UCSD-AML1 (cell line): Measurements from ENCODE around the gene FLVCR2.

Experiments
- DNase-seq: peaks from one replicate; lab custom pipeline; 2025; ENCODE audit not compliant: unreplicated experiment; lab: John Stamatoyannopoulos, UW

Gene FLVCR2

GRCh38 chr14:75627406-75627805, 49.0 kb downstream of the FLVCR2 start:
- no peak for DNase-seq

- DNase-seq, result no peak
Measured at GRCh38 chr14:75628816-75629215, 50.4 kb downstream of the FLVCR2 start.

- DNase-seq, result no peak
Measured at GRCh38 chr14:75630695-75631452, 52.5 kb downstream of the FLVCR2 start.

GRCh38 chr14:75631453-75631831, 53.0 kb downstream of the FLVCR2 start:
- no peak for DNase-seq

- no peak for DNase-seq
Measured at GRCh38 chr14:75634848-75635247, 56.4 kb downstream of the FLVCR2 start.

- DNase-seq, result no peak
Measured at GRCh38 chr14:75636100-75636692, 57.8 kb downstream of the FLVCR2 start.

- DNase-seq, result no peak
Measured at GRCh38 chr14:75640876-75641275, 62.5 kb downstream of the FLVCR2 start.

- DNase-seq, result no peak
Measured at GRCh38 chr14:75643985-75644384, 65.6 kb downstream of the FLVCR2 start.

- no peak for DNase-seq
Measured at GRCh38 chr14:75645056-75645455, 66.6 kb downstream of the FLVCR2 start.

GRCh38 chr14:75646762-75647161, 68.3 kb downstream of the FLVCR2 start:
- DNase-seq, result no peak

- DNase-seq, result no peak
Measured at GRCh38 chr14:75647640-75648039, 69.2 kb downstream of the FLVCR2 start.

GRCh38 chr14:75648066-75648838, 69.8 kb downstream of the FLVCR2 start:
- DNase-seq, result no peak

GRCh38 chr14:75649337-75649736, 70.9 kb downstream of the FLVCR2 start:
- DNase-seq, result no peak

- DNase-seq, result no peak
Measured at GRCh38 chr14:75649773-75650172, 71.4 kb downstream of the FLVCR2 start.

GRCh38 chr14:75650253-75651058, 72.0 kb downstream of the FLVCR2 start:
- no peak for DNase-seq

GRCh38 chr14:75653563-75653962, 75.1 kb downstream of the FLVCR2 start:
- no peak for DNase-seq

- peak; percentile 63 for DNase-seq
Measured at GRCh38 chr14:75654127-75654732, 75.8 kb downstream of the FLVCR2 start.

- no peak for DNase-seq
Measured at GRCh38 chr14:75655235-75655634, 76.8 kb downstream of the FLVCR2 start.

GRCh38 chr14:75657331-75657730, 78.9 kb downstream of the FLVCR2 start:
- no peak for DNase-seq

GRCh38 chr14:75658957-75659356, 80.5 kb downstream of the FLVCR2 start:
- no peak for DNase-seq

- no peak for DNase-seq
Measured at GRCh38 chr14:75660238-75660629, 81.8 kb downstream of the FLVCR2 start.
